Limb (tissue), 2 donors: ENCODE measurements around the gene NXPH4.

Source experiments
- DNase-seq, 2 donors: peaks; one replicate each; pipeline ENCODE4 v3.0.0-alpha.2; 2016; ENCODE audit errors: extremely low spot score in 2 of 2

Gene NXPH4

DNA sequence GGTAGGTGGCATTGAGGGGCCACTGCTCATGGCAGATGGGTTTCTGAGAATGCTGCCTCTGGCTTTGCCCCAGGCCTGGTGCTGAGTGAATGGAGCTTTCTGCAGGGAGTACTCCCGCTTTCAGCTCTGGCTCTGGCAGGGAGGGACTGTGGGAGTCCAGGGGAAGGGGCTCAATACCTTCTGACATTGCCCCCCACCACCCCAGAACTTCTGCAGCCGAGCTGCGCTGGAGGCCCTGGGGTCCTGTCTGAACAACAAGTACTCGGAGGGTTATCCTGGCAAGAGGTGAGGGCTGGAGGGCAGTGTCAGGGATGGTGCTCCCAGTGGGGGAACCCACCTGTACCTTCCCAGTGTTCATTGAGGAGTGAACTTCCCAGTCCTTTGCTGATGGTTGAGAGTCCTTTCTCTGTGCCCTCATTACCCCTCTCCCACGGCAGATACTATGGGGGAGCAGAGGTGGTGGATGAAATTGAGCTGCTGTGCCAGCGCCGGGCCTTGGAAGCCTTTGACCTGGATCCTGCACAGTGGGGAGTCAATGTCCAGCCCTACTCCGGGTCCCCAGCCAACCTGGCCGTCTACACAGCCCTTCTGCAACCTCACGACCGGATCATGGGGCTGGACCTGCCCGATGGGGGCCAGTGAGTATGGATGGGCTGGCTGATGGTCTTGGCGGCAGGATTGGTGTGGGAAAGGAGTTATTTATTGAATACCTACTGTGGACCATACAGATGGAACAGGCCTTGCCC, 14.9 kb downstream of the NXPH4 start:
- no peak for DNase-seq

DNA sequence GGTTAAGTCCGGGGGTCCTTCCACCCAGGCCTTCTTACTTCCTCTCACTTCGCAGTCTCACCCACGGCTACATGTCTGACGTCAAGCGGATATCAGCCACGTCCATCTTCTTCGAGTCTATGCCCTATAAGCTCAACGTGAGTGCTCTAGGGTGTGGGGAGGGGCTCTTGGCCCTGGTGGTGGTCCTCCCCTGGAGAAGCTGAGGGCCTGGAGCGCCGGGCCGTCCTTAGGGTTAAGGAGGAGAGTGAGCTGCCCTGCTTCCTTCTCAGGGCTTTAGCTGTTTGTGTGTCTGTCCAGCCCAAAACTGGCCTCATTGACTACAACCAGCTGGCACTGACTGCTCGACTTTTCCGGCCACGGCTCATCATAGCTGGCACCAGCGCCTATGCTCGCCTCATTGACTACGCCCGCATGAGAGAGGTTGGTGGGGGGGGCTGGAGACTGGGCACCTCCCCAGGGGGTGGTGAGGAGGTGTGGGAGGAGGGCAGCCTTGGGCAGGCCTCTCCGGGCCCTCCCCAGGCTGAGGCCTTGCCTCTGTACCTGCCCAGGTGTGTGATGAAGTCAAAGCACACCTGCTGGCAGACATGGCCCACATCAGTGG, 15.7 kb downstream of the NXPH4 start:
- no peak for DNase-seq

DNA sequence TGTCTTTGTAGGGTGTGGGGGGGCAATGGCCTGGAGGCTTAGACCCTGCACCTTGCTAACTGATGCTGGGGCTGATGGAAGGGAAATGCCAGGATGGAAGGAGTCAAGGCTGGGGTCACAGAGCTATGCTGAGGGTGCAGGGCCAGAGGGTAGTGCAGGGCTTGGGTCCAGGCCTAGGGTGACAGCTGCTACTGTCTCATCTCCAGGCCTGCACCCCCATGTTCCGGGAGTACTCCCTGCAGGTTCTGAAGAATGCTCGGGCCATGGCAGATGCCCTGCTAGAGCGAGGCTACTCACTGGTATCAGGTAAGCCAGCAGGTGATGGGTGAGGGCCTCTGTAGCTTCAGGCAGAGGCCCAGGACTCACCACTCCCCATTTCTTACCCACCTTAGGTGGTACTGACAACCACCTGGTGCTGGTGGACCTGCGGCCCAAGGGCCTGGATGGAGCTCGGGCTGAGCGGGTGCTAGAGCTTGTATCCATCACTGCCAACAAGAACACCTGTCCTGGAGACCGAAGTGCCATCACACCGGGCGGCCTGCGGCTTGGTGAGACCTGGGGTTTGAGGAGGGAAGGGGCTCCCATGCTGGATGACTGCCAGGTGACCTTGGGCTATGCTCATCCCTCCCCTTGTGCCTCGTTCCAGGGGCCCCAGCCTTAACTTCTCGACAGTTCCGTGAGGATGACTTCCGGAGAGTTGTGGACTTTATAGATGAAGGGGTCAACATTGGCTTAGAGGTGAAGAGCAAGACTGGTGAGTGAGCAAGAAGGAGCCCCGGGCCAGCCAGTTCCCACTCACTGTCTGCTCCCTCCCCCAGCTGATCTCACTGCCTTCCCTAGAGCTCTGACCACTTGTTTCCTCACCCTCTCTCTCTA, 17.0 kb downstream of the NXPH4 start:
- DNase-seq: no peak

DNA sequence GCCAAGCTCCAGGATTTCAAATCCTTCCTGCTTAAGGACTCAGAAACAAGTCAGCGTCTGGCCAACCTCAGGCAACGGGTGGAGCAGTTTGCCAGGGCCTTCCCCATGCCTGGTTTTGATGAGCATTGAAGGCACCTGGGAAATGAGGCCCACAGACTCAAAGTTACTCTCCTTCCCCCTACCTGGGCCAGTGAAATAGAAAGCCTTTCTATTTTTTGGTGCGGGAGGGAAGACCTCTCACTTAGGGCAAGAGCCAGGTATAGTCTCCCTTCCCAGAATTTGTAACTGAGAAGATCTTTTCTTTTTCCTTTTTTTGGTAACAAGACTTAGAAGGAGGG, 17.6 kb downstream of the NXPH4 start:
- DNase-seq: no peak

DNA sequence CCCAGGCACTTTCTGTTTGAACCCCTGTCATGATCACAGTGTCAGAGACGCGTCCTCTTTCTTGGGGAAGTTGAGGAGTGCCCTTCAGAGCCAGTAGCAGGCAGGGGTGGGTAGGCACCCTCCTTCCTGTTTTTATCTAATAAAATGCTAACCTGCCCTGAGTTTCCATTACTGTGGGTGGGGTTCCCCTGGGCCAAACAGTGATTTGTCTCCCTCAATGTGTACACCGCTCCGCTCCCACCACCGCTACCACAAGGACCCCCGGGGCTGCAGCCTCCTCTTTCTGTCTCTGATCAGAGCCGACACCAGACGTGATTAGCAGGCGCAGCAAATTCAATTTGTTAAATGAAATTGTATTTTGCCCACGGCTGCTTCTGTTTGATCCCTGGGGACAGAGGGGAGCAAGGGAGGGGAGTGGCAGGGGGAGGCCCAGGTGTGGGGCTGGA, 18.0 kb downstream of the NXPH4 start:
- no peak for DNase-seq

DNA sequence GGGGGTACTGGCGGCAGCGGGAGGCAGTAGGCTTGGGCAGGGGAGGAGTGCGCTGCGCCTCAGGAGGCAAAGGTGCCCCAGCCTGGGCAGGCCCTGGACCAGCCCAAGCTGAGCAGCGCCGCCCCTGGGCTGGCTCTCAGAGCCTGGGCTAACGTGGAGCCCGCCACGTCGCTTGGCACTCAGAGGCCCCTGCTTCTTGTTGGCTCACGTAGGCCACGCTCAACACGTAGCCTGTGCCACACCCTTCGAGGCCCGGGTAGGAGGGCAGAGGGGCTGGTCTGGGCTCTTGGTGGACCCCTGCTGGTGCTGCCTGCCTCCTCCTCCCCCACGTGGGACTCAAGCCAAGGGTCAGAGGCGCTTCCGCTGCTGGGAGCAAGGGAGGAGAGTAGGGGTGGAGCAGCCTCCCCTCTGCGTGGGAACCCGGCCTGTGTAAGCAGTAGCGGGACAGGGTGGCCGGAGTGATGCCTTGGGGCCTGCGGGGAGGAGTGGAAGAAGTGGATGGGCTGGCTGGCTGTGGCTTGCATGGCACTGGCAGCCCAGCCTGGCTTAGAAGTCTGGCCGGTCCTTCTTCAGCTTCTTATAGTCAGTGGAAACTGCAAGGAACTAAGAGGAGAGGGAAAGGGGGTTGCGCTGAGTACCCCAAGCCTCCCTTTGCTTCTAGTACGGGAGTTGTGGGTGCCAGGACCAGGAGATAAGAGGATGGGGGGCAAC, 18.6 kb downstream of the NXPH4 start:
- DNase-seq: peak in 1 of 2 donors; percentile 68

DNA sequence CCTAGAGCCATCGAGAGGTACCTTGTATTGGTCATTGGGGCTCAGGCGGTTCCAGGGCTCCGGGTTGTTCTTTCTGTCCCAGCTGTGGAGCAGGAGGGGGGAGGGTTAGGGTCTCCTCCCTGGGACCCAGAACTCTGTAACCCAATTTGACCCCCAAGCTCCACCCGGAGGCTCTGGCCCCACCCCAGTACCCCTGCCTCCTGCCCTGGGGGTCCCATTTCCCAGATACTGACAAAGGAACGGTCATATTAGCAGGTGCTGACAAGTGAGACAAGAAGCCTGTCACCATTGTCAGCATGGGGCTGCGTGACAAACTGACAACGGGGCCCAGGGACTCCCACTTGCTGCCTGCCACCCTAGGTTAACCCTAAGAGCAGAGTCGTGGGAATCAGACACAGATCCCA, 19.1 kb downstream of the NXPH4 start:
- no peak for DNase-seq

DNA sequence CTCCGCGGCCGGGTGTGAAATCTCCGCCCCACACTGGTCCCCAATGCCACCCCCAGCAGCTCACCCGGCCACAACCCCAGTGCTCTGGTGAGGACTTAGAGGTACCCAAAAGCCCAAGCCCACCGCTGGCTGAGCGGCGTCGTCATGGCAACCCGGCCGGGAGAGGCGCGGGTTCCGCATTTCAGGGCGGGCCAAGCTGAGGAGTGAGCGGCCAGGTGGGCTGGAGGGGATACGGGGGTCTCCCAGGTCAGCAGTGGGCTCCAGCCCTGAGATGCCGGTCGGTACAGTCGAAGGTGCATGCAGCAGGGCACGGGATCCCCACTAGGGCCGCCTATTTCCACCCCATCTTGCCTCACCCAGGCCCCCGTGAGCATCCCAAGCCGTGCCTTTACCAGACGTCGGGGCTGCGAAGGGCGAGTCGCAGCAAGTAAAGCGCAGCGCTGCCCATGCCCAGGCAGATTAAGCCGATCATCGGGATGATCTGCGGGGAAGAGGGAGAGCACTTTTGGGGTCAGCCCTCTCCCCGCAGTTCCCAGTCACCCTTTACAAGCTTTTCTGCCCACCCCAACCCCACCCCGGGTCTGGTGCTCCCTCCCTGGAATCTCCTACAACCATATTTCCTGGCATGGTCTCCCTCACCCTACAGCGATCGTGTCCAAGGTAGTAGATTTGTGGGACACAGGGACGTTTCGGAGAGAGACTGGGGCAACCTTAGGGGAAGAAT, 19.8 kb downstream of the NXPH4 start:
- DNase-seq: peak in 1 of 2 donors; percentile 60

DNA sequence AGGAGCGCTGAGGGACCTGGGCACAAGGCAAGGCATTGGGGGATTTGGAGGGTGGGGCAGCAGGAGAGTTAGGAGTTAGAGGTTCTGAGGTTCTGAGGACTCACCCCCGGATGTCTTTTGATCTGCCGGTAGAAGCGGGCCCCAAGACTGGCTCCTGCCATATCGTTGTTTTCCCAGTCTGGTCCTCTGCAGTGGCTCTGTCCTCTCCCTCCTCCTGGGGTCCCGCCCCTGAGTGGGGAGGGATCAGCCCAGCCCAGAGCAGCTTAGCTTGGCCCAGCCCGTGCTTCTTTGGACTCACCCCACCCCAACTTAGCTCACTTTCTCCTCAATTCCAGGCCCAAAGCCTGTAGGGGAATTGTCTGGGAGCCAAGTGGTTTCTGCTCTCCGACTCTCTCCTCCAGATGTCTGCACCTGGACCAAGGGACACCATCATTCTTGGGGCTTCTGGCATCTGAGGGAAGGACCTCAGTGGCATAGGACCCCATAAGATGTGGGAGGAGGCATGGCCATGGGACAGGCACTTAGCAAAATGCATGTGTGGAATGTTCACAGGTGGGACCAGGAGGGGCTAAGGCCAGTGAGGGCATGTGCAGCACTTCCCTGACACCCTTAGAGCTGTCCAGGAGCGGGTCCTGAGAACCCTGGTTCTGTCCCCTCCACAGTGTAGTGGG, 20.5 kb downstream of the NXPH4 start:
- peak in 1 of 2 donors; percentile 59 for DNase-seq

DNA sequence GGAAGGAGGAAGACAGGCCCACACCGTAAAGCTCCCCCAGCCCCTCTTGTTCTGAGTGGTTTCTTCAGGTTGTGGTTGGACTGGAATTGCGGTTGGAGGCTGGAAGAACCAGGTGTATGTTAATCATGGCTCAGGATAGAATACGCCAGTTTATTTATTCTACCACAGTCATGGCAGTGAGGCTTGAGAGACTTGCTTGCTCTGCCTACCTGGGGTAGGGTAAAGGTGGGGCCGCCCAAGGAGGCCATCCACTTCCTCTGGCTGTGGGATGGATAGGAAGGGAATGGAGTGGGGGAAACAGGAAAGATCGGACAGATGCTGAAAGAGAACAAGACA, 21.0 kb downstream of the NXPH4 start:
- DNase-seq: no peak

DNA sequence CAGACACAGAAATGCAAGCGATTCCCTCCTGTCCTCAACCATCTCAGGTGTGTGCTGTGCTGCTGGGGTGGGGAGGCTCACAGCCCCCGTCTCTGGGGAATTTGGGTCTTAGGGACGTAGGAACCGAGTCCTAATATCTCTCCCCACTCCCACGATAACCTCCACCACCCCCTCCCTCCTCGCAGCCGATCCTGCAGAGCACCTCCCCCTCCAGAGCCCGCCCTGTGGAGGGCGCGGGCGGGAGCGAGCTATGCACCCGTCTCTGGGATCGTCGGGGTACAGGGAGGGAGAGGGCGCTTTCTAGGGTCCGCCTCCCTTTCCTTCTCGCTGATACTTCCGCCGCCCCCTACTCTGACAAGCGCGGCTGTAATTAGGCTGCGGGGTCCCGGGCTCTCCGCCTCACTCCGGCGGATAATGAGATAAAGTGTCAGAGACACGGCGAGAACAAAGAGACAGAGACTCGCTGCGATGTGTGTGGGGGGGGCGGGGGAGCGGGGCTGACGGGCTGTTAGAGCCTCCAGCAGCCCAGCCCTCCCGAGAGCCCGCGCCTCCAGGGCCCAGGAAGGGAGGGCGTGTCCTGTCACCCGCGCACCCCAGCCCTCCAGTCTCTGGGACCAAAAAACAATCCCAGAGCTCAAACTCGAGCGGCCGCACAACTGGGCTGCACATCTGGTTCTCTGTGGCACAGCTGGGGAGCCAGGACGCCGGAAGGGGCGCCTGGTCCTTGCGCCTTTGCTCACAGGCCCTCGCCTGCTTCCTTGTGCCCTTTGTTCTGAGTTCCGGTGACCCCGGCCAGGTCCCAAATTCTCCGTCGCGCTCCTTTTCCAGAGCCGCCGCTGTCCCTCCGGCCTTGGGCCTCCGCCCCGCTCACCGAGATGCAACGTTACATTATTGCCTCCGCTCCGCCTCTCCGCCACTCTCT, 21.6 kb downstream of the NXPH4 start:
- peak in 1 of 2 donors; percentile 57 for DNase-seq

DNA sequence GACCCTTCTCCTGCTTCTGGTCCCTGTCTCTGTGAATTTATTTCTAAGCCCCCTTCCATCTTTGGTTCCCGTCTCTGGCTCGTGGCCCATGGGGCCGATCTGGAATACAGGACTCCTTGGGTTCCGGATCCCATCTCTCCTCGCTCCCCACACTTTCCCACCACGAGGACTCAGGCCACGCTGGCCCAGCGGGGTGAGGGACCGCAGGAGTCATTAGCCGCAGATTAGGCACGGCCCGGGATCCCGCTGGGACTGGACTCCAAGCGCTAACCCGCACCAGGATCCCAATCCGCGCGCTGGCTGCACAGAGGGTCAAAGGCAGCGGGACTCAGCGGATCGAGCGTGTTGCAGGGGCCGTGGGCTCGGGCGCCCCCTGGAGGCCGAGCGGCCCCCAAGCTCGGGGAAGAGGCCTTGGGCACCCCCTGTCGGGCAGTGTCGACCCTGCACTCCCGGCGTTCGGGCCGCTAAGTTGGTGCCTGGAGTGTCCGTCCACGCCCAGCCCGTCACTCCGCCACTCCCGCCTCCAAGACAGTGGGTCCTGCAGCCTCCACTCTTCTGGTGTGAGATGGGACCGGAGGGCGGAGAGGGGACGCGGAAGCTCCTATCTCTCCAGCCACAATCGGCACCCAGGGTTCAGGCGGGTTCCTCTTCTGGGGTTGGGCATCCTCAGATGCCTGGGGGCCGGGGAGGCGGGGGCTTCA, 22.4 kb downstream of the NXPH4 start:
- DNase-seq: peak; percentile 87 to 95

DNA sequence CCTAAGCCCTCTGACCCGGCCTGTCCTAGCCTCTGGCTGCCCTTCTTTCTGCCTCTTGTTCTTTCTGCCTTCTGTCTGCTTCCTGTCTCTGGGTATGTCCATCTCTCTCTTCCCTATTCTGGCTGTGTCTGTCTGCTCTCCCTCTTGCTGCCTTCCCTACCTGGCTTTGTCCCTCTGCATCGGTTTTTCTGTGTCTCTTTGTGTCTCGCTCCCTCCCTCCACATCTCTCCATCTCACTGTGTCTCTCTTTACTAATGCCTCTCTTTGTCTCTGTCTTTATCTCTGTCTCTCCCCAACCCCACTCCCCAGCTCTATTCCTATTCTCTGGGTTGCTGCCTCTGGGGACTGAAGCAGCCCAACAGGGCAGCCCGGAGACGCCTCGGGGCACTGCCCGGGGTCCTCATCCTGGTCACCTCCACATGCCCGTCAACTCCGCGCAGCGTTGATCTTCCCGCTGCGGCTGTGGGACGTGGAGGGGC, 23.0 kb downstream of the NXPH4 start:
- no peak for DNase-seq

DNA sequence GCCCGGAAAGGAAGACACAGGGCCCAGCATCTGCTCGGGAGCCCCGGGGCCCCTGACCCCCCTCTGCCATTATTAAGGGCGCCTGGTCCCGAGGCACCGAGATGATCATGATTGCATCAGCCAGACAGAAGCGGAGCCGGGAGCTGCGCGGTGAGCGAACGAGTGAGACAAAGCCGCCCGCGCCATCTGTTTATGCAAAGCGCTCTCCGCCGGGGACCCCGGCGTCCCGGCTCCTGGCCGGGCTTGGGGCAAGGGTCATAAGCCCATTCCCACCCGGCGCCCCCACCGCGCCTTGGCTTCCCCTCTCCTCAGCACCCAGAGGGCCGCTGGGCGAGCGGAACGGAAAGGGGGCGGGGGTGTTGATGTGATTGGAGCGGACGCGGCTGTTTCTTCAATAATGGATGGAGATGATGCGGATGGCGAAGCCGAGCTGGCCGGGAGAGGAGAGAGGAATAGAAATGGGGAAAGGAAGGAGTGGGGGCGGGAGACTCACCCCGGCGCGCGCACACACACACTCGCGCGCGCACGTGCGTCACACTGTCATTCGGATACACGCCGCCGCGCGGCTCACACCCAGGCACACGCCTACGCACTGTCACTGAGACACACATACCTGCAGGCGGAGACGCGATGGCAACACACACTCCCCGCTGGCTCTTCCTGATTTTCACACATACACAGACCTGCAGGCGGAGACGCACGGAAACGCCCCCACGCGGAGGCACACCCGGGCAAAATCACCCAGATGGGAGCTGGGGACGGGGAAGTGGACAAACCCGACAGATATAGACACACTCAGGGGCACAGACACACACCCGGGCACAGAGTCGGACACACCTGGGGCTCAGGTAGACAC, 23.7 kb downstream of the NXPH4 start:
- DNase-seq: peak in 1 of 2 donors; percentile 80

DNA sequence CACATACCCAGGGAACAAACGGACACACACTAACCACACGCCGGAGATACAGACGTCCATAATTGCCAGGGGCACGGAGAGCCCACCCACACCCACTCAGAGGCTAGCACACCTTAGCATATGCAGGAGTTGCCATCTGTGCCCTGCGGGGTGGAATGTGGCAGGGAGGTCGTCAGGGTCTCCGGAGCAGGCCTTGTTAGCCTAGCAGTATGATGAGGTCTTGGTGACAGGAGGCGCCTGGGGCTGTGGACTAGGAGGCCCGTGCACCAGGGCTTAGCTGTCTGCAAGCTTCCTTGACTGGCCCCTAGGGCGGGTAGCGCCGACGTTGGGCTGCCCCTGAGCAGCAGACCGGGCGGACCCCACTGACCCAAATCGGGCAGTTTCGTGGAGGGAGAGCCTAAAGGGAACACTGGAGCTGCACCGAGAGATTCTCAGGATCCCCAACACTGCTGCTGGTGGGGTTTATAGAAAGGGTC, 24.4 kb downstream of the NXPH4 start:
- DNase-seq: peak in 1 of 2 donors; percentile 64

DNA sequence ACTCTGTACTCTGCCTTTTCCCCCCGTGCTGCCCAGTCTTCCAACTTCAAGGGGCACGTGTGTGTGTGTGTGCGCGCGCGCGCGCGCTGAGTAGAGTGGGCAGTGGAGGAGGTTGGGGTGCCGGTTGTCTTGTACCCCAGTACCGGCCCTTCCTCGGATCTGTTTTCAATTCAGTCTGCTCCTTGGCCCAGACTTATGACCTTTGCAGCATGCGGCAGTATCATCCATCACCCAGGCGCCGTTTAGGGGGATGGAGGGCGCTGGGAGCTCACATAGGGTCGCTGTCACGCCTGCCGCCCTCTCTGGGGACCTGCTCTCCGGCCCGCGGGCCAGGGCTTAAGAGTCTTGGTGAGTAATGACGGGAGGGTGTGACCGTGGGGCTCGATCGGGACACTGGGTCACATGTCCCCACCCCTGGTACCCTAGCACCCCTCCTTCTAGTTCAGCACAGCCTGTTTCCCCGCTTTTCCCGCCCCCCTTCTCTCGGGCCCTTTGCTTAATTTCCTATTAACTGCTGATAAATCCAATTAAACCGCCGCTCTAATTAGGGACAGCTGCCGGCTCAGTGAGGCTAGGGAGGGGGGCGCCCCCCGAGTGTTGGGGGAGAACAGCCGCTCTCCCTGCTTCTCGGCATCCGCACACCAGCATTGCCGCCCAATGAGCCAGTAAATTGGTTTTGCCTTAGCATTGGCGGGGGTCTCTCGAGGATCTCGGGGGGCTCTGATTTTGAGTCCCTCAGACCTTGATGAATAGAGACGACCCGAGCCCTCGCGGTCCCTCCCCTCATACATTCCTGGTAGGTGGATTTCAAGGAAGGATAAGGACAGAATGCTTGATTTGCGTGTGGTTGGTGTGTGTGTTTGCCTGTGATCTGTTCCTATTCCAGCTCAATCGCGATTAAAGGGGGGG, 25.1 kb downstream of the NXPH4 start:
- DNase-seq: peak in 1 of 2 donors; percentile 73

DNA sequence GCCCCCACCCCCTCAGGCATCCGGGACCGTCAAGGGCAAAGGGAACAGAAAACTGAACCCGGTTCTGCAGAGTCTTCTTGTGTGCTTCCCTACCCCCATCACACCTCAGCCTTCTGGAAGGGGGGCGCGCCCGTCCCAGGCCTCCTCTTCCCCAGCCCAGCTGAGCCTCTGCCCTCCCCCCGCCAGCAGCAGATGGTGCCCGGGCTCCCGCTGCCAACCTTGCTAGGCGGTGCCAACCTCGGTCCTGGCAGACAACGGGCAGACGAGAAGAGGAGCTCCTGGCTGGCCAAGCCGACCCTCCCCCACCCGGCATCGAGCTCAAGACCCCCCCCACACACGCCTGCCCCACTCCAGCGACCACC, 25.7 kb downstream of the NXPH4 start:
- DNase-seq: peak in 1 of 2 donors; percentile 80
